HG02588 (cell line): ENCODE results near the gene STX1A.
A peak's percentile ranks its signal among the peaks of the same experiment; 100 is the strongest.

ENCODE experiments used
- ATAC-seq: cut with Tn5 transposase; IDR thresholded peaks from one replicate; pipeline ENCODE4 v1.9.1; 2021; ENCODE audit warnings: mild to moderate bottlenecking, moderate library complexity; ENCODE audit not compliant: unreplicated experiment

The STX1A gene

GRCh38 chr7:73718905-73719805 is at the start of gene STX1A:
STX1A (minus strand) TSS chr7:73719669; CDS start chr7:73719631, 38 bp downstream.
- ATAC-seq, result peak; percentile 55

DNA sequence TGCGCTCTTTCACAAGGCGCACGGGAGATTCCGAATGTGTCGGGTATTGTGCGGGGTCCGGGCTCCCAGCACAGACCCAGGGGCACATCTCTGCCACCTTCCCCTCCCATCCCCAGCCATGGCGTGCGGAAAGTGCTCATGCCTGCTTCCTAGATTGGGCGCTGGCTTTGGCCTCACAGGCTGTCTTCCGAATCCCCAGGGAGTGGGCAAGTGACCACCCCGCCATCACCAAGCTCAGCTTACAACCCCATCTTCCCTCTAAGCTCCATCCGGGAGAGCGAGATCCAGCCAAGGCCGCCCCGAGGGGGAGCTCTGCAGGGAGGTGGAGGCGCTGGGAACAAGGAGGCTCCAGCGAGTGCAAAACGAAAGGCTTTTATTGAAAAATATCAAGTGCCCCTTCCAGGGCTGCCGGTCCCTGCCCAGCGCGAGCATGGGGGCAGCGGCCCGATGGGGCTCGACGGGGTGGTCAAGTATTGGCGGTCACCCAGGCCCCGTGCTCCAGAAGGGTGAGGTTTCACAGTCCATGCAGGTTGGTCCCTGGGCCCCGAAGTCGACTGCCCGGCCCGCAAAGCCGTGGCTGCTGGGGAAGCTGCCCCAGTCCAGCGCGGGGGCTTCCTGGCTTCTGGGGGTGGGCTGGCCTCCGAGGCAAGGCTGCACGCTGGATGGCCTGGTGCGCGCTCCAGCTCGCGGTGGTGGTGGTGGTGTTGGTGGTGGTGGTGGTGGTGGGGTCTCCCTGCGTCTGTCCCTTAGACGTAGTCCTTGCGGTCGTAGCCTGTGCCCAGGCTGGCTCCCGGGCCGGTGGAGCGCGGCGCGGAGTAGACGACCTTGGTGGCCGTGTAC is 49.4 kb upstream of the STX1A start:
- ATAC-seq, result no peak

DNA sequence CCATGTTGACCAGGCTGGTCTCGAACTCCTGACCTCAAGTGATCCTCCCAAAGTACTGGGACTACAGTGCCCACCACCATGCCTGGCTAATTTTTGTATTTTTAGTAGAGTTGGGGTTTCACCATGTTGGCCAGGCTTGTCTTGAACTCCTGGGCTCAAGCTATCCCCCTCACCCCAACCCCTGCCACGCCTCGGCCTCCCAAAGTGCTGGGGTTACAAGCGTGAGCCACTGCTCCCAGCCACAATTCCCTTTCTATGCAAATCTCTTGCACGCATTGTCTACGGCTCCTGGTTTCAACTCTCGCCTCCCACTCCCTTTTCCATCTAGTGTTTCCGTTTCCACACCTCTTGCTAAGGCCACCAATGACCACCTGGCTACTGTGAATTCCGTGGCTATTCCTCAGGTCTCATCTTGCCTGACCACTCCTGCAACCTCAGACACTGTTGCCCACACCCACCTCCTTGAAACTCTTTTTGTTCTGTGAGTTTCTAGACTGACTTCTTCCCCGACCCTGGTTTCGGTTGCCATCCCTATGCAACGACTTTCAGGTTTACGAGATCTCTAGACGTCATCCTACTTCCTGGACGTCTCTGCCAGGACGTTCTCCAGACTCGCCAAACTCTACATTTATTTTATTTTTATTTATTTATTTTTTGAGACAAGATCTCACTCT is 47.2 kb upstream of the STX1A start:
- no peak for ATAC-seq

GRCh38 chr7:73762659-73762999 is 43.2 kb upstream of the STX1A start:
- ATAC-seq, result no peak

GRCh38 chr7:73761854-73762658 is 42.6 kb upstream of the STX1A start:
- ATAC-seq, result no peak

GRCh38 chr7:73758581-73759138 is 39.2 kb upstream of the STX1A start:
- no peak for ATAC-seq

GRCh38 chr7:73749931-73750776 is 30.7 kb upstream of the STX1A start:
- no peak for ATAC-seq

DNA sequence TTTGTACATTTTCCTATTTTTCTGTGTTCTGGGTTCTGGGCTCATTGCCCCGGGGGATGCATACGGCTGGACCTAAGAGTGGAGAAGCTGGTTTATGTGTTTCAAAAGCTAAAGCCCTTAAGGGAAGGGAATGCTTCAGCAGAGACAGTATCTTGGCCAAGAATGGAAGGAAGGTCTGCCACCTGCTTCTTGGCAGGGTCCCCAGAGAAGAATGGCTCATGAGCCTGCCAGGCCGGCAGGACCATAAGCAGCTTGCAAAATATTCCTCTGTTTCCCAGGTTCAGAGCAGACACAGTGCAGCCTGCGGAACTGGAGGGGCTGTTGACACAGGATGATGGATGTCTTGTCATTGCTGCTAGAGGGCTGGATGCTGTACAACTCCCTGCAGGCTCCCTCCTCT is 26.9 kb upstream of the STX1A start:
- ATAC-seq, result no peak

DNA sequence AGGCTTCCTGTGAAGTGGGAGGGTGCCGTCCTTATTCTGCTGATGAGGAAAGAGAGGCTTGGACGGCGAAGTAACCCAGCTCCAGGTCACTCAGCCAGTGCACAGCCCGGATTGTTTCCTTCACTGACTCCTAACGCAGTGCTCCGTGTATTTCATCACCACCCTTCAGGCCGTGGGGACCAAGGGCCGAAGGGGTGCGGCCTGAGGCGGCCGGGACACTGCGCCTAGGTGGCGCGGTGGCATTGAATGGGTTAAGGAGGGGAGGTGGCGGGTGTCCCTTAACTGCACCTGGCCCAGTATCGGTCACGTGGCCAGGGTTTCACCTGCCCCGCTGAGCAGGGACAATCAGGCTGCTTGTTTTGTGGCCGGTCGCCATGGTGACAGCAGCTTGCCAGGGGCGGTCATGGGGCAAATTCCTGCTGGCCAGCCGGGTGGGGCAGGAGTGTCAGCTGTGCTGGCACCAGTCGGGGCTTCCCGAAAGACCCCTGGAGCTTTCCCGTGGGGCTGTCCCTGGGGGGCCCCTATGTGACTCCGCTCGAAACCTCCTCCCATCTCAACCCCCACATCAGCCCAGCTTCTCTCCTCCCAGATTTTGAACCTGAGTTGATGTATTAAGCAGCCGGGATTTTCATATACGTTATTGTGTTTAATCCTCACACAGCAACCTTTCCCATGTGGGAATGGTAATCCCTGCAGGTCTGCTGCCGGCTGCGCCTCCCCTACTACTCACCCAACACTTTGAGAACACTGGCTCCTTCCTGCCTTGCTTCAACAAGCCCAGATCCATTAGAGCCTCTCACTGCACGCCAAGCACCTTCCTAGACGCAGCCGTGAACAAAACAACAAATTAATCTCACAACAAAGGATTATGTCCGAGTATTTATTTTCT is 23.5 kb upstream of the STX1A start:
- ATAC-seq, result no peak

GRCh38 chr7:73742338-73742752 is 22.9 kb upstream of the STX1A start:
- ATAC-seq, result no peak

DNA sequence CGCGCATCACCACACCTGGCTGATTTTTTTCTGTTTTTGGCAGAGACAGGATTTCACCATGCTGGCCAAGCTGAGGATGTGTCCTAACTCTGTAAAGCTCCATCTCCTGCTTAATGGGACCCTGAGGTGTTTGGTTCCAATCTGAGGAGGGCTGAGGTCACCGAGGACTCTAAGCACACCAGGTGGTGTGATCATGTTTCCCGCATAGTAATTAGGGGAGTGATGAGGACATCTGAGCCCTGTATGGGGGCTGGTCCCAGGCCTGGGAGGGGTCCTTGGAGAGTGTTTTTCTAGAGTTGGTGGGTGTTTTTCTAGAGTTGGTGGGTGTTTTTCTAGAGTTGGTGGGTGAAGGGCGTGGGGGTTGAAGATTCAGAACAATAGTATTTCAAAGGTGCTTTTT is 22.1 kb upstream of the STX1A start:
- no peak for ATAC-seq

- ATAC-seq, result no peak
Measured at GRCh38 chr7:73740771-73741170, 21.3 kb upstream of the STX1A start.

GRCh38 chr7:73740212-73740611 is 20.7 kb upstream of the STX1A start:
- no peak for ATAC-seq

DNA sequence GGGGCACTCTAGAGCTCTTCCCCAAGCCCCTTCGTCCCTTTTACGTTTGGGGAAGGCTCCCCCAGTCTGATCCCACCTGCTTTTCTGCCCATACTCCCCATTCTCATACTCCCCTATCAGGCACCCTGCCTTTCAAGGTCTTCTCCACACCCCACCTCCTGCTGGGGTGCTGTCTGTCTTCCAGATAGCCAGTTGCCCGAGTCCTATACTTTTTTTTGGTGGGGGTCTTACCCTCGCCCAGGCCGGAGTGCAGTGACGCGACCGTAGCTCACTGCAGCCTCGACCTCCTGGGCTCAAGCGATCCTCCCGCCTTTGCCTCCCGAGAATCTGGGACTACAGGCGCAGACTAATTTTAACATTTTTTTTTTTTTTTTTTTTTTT is 19.9 kb upstream of the STX1A start:
- ATAC-seq, result no peak

DNA sequence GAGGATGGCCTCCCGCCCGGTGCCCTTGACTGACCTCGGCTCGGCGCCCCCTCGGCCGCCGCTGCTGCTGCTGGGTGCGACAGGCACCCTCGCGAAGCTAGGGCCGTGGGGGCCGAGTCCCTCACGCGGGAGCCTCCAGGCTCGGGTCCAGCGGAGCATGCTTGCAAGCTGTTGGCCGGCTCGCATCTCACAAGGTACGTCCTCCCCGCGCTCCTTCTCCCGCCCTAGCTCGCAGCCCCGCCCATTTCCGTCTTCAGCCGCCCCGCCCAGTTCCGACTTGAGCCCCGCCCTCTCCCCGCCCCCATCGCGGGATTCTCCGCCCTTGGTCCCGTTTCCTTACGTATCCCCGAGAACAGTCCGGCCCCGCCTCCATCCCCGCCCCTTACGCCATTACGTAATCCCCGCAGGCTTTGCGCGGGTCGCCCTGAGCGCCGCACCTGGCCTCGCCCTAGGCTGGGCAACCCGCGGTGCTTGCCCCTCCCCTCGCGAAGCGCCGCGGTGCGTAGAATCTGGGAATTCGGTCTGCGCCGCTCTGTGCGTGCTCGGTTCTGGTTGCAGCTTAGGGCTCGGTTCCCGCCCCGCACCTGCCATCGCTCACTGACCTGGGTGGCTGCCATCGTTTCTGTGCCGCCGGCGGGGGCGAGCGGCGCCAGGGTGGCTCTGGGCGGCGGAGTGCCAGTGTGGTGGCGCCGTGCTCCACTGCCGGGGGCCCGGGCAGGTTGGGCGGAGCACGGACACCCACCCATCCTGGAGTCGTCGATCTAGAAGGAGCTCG is 19.3 kb upstream of the STX1A start, which contains the start of gene ABHD11:
Gene ABHD11, minus strand, starts transcription at position 191 of the 775 bp plus-strand sequence. Its CDS starts 32 bp downstream, at position 159.
- peak; percentile 87 for ATAC-seq

DNA sequence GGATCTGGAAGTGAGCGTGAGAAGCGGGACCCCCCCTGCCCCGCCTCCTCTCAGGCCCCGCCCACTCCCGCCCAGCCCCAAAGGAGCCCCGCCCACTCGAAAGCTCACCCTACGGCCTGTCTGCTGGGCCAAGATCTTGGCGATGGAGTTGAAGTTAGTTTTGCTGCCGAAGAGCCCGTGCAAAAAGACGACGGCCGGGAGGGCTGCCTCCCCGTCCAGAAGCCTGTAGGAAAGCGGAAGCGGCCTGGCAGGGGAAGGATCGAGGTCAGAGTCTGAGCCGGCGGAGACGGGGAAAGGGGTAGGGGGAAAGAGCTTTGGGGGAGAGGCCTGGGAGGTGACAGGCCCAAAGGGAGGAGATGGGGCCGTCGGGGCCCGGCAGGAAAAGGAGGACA is 18.7 kb upstream of the STX1A start:
- ATAC-seq, result no peak

DNA sequence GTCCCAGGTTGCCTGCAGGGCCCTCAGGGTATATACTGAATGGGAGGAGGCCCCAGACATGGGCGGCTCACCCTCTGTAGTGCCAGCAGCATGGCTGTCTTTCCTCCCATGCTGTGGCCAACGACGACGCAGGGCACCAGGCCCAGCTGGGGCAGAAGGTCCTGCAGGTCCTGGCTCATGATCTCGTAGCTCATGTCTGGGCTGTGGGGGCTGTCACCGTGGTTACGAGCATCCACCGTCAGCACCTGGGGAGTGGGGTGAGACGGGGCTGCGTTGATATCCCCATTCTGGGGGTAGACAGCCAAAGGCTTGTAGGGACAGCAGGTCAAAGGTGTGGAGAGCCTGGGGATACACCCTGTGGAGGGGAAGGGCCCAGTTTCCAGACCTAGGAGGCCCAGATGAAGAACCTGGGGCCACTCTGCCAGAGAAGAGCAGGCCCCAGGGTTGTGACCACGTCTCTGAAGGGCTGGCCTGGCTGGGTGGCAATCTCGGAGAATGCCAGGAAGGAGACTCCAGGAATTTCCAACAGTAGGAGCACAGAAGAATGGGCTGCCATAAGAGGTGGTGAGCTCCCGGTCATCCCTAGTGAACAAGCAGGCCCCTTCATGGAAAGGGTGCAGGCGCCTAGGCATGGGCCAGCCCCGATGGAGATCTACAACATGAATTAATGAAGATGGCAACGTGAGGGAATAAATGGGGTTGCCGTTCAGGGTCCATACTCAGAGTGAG is 18.2 kb upstream of the STX1A start:
- no peak for ATAC-seq
